Activated CD8-positive, alpha-beta memory T cell treated with anti-CD3 and anti-CD28 coated beads for 4 hours (primary cell): ENCODE results near the gene NYAP2.

Experiments
- DNase-seq, 2 donors: peaks; one replicate each; pipeline ENCODE4 v3.0.0-alpha.2; 2020; ENCODE audit warnings: low read depth in 2 of 2

Gene NYAP2

DNA sequence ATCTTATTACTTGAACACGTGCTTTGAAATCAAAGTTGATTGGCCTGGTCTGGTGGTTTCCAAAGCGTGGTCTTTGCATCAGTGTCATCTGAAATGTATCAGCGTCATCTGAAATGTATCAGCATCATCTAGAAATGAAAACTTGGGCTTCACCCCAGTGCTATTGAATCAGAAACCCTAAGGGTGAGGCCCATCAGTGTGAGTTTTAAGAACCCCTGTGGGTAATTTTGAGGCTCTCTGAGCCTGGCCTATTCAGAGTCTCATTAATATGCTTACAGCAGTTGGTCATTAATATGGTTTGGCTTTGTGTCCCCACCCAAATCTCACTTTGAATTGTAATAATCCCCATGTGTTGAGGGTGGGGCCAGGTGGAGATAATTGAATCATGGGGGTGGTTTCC is 85.2 kb downstream of the NYAP2 start:
- no peak for DNase-seq

DNA sequence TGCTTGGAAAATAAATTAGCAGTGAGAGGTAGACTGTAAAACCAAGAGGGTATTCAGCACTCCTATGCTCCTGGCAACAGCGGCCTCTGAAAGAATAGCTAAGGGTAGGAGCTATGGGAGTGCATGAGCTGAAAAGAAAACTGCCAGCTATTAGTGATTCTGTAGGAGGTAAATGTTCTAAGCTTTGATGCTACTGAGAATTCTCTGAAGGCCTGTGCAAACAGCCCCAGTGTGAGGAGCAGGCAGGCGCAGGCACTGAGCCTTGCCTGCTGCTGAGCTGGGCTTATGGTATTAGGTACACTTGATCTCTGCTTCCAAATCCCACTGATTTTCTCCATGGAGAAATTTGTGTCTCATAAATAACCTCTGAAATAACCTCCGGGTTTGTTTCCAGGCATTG is 86.7 kb downstream of the NYAP2 start:
- DNase-seq = no peak

- no peak for DNase-seq
Observed at GRCh38 chr2:225487878-225488416, 88.4 kb downstream of the NYAP2 start.

GRCh38 chr2:225488743-225489142 is 89.2 kb downstream of the NYAP2 start:
- no peak for DNase-seq

- no peak for DNase-seq
Observed at GRCh38 chr2:225493420-225494099, 94.0 kb downstream of the NYAP2 start.

GRCh38 chr2:225494100-225494459 is 94.6 kb downstream of the NYAP2 start:
- no peak for DNase-seq

DNA sequence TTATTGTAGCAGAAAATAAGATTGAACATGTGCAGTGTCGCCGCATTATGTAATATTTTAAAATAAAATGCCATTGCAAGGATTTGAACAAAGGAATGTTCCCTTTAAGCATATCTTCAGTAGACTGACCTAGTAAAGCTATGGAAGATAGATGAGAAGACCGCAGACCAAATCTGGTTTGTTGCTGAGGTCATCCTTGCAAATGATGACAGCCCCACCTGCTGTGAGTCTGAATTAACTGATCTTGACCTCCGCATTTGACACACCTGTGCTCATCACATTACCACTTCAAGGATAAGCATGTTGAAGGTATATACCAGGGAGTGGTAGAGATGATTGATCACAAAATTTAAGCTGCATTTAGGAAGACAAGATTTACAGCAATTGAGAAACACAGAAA is 96.2 kb downstream of the NYAP2 start:
- no peak for DNase-seq

DNA sequence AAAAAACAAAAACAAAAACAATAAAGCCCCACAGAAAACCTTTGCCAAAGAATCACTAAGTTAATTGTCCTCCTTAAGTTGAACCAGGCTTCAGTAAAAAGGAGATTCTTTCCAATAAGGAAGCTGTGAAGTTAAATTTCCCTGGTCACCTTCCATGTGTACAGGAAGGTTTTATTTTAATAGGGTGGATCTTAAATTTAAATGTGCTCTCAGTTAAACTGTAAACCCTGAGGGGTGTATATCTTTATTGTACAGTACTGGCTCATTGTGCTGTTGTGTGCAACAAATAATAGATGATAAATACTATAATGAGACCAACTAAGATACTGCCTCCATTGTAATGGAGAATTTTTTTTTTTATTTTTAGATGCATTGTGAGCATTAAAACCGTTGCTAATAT is 97.1 kb downstream of the NYAP2 start:
- DNase-seq = no peak

DNA sequence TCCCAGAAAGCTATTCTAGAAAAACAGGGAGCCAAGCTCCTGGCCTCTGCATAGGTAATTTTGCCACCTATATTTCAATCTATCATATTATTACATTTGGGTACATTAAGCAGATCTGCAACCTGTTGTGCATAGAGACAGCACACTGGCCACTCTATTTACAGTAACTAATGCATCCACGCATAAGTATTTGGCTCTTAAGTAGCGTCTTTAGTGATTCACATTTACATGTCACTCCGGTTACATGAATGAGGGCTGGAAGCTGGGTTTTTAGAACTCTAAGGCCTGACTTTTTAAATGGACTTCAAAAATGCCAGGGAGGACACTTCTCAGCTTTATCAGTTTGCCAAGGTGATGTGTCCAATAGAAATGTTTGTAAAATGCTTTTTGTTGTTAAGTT is 97.7 kb downstream of the NYAP2 start:
- DNase-seq = no peak

DNA sequence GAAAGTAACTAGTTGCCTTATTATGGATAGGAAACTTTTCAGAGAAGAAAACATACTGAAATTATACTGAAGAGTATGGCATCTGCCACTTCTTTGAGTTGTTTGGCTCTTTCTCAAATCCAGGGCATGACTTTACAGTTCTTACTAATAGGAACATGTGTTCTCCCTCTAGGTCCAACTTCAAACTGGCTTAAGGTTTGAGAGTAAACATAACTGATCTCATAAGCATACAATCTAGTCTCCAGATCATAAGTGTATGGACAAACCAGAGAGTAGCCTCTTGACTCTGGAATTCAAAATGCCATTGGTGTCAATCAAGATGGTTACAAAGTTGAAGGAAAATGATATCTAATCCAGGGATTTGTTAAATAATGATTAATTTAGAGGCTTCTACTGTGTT is 101.5 kb downstream of the NYAP2 start:
- no peak for DNase-seq

GRCh38 chr2:225502971-225503370 is 103.5 kb downstream of the NYAP2 start:
- no peak for DNase-seq

DNA sequence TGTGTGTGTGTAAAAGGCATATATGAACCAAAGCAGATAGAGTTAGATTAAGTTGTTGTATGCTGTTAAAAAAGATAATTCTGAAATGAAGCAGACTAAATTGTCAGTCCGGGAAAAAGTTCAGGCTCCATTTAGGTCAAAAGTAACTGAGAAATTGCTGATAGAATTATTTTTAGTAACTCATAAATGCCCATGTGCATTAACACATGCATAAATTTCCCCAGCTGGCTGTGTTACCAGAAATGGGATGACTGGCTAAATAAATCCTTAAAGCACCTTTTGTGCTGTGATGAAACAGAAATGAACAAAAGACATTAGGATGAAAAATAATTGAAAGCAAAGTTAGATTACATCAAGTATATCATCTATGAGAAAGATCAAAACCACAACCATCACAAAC is 111.3 kb downstream of the NYAP2 start:
- no peak for DNase-seq

GRCh38 chr2:225512469-225512868 is 113.0 kb downstream of the NYAP2 start:
- DNase-seq = no peak

- DNase-seq = no peak
Observed at GRCh38 chr2:225512876-225513540, 113.5 kb downstream of the NYAP2 start.

DNA sequence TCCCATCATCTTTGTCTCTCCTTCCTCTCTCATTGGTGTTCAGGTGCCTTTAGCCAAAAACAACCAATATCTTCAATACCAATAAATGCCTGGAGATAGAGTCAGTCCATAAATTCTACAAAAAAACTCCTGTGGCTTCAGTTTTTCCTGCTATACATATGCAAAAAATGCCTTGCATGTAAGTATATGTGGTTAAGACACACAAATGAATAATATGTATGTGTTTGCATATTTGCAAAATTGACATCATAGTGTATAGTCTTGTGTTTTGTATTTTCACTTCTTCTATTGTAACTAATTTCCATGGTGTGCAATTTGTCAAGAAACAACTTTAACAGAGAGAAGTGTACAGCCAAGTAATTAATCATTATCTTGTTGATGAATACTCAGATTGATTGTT is 115.5 kb downstream of the NYAP2 start:
- no peak for DNase-seq

DNA sequence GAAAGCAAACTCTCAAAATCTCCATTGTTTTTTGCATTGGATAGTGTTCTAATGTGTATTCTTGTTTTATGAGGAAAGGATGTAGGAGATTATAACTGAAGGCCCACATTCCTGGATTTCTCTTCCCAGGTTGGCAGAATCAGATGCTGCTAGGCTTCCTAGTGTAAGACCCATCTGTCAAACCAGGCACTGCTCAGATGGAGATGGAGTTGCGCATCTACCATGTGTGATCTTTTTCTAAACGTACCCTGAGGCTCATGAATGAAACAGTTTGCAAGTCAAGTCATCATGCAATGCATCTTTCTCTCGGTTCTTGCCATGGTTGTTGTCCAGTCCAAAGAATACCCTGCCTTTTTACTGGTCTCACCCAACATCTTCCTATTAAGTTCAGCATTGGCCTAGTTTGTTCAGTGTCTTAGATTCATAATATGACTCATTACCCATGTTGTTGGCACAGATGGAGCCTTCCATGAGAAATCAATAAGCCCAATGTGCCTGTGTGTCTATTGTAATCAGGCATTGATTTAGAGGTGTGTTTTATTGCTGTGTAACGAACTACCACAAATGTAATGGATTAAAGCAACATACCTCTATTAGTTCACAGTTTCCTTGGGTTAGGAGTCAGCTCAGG is 127.4 kb downstream of the NYAP2 start:
- DNase-seq = no peak

GRCh38 chr2:225531559-225531958 is 132.0 kb downstream of the NYAP2 start:
- DNase-seq = no peak

DNA sequence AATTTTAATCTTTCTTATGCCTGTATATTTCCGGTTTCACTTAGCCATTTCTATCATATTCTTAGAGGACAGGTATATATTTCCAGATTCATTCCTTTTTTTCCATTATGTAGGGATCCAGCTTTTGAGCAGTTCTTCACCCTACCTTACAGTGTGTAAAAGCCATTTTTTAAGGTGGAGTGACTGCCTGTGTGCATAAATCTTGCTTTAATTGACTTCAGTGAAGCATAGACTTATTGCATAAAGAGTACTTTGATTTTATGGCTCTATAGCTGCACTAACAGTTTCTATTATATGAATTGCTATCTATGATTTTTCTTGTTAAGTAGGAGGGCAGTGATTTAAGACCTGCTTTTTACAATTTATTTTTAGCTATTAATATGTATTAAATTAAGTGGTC is 132.6 kb downstream of the NYAP2 start:
- DNase-seq = no peak

GRCh38 chr2:225534037-225534436 is 134.5 kb downstream of the NYAP2 start:
- no peak for DNase-seq

GRCh38 chr2:225534697-225535096 is 135.2 kb downstream of the NYAP2 start:
- DNase-seq = no peak

- DNase-seq = no peak
Observed at GRCh38 chr2:225536036-225536435, 136.5 kb downstream of the NYAP2 start.

DNA sequence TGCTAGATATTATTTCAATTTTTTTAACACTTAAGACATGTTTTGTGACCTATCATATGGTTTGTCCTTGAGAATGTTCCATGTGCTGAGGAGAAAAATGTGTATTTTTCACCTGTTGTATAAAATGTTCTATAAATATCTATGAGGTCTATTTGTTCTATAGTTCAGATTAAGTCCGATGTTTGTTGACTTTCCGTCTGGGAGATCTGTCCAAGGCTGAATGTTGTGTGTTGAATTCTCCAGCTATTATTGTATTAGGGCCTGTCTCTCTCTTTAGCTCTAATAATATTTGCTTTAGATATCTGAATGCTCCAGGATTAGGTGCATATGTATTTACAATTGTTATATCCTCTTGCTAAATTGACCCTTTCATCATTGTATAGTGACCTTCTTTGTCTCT is 144.1 kb downstream of the NYAP2 start:
- no peak for DNase-seq

GRCh38 chr2:225556461-225556860 is 157.0 kb downstream of the NYAP2 start:
- DNase-seq = no peak
